Ecto neural progenitor cell (in vitro differentiated cells): ENCODE data around the gene PHF1.
"Not testable (repeated sequence)": the region's sequence is repeated elsewhere in the genome, so short reads cannot be mapped to it uniquely, and the experiment has no call there.

Experiments used
- DNase-seq: peaks from one replicate; pipeline ENCODE4 v3.0.0-alpha.2; 2018; ENCODE audit warnings: low spot score

PHF1 gene

GRCh38 chr6:33410711-33411631 lies at the start of gene PHF1:
PHF1 (plus strand) TSS chr6:33411014; CDS start chr6:33412264, 1,250 bp downstream.
- peak; percentile 82 for DNase-seq

- DNase-seq: not testable (repeated sequence)
Measured at GRCh38 chr6:33363486-33363885, 47.3 kb upstream of the PHF1 start.

GRCh38 chr6:33364475-33365205 lies 46.2 kb upstream of the PHF1 start:
- not testable (repeated sequence) for DNase-seq

GRCh38 chr6:33365206-33365971 lies 45.4 kb upstream of the PHF1 start:
- DNase-seq: not testable (repeated sequence)

GRCh38 chr6:33367009-33367714 lies 43.7 kb upstream of the PHF1 start:
- no peak for DNase-seq

- DNase-seq: not testable (repeated sequence)
Measured at GRCh38 chr6:33367715-33368025, 43.1 kb upstream of the PHF1 start.

GRCh38 chr6:33371901-33372300 lies 38.9 kb upstream of the PHF1 start:
- DNase-seq: not testable (repeated sequence)

- no peak for DNase-seq
Measured at GRCh38 chr6:33372526-33373123, 38.2 kb upstream of the PHF1 start.

- DNase-seq: no peak
Measured at GRCh38 chr6:33373960-33374910, 36.6 kb upstream of the PHF1 start.

- no peak for DNase-seq
Measured at GRCh38 chr6:33375143-33375671, 35.6 kb upstream of the PHF1 start.

- DNase-seq: no peak
Measured at GRCh38 chr6:33377171-33377570, 33.6 kb upstream of the PHF1 start.

- not testable (repeated sequence) for DNase-seq
Measured at GRCh38 chr6:33379184-33379583, 31.6 kb upstream of the PHF1 start.

GRCh38 chr6:33380272-33380981 lies 30.4 kb upstream of the PHF1 start:
- DNase-seq: no peak

- no peak for DNase-seq
Measured at GRCh38 chr6:33383427-33384185, 27.2 kb upstream of the PHF1 start.

GRCh38 chr6:33384581-33385020 lies 26.2 kb upstream of the PHF1 start:
- DNase-seq: no peak

- DNase-seq: no peak
Measured at GRCh38 chr6:33390173-33390572, 20.6 kb upstream of the PHF1 start.

- DNase-seq: no peak
Measured at GRCh38 chr6:33390767-33391277, 20.0 kb upstream of the PHF1 start.

GRCh38 chr6:33391278-33391921 lies 19.4 kb upstream of the PHF1 start, which contains the start of gene KIFC1:
KIFC1 (plus strand) TSS chr6:33391823; CDS start chr6:33391986, 163 bp downstream.
- DNase-seq: peak; percentile 99
